ENCODE measurements around the gene PNPLA2.

- no peak for TF ChIP-seq POLR2A (IDR thresholded peaks at IDR 0.05)
- TF ChIP-seq, protein P1, sequence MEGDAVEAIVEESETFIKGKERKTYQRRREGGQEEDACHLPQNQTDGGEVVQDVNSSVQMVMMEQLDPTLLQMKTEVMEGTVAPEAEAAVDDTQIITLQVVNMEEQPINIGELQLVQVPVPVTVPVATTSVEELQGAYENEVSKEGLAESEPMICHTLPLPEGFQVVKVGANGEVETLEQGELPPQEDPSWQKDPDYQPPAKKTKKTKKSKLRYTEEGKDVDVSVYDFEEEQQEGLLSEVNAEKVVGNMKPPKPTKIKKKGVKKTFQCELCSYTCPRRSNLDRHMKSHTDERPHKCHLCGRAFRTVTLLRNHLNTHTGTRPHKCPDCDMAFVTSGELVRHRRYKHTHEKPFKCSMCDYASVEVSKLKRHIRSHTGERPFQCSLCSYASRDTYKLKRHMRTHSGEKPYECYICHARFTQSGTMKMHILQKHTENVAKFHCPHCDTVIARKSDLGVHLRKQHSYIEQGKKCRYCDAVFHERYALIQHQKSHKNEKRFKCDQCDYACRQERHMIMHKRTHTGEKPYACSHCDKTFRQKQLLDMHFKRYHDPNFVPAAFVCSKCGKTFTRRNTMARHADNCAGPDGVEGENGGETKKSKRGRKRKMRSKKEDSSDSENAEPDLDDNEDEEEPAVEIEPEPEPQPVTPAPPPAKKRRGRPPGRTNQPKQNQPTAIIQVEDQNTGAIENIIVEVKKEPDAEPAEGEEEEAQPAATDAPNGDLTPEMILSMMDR (IDR thresholded peaks at IDR 0.05), result no peak
Observed at GRCh38 chr11:870418-870817, 51.7 kb downstream of the PNPLA2 start.

Data from Peyer's patch (tissue), 4 donors.